Natural killer cell (primary cell): ENCODE data around the gene LNPEP. TPM values are rescaled to one million over a fixed set of nuclear protein-coding genes. Genes with fewer than 3 reads are reported as not detected.

ENCODE experiments used
- ATAC-seq, 3 donors: fragments of 150-1000 bp in 2 of 3; fragments of 200-7000 bp in 1 of 3; cut with Tn5 transposase; 1 replicate in 1 of 3; 2 replicates in 2 of 3; pipeline ENCODE4 v1.10.0; 2021; ENCODE audit warnings: mild to moderate bottlenecking in 2 of 3, moderate library complexity in 2 of 3
- DNase-seq, 2 donors: peaks; one replicate each; pipeline versions ENCODE4 v3.0.0 to v3.0.0-alpha.2; 2013 to 2021; ENCODE audit warnings: mixed read lengths in 1 of 2
- H3K27ac ChIP-seq: one replicate; pipeline ENCODE4 v1.5.1; 2013; ENCODE audit warnings: mild to moderate bottlenecking, low read length
- H3K27me3 ChIP-seq: one replicate; pipeline ENCODE4 v1.6.1; 2013; ENCODE audit warnings: low read length; ENCODE audit not compliant: control insufficient read depth, insufficient read depth
- H3K36me3 ChIP-seq: one replicate; pipeline ENCODE4 v1.6.1; 2013; ENCODE audit warnings: low read length; ENCODE audit not compliant: control insufficient read depth, insufficient read depth
- H3K4me1 ChIP-seq: one replicate; pipeline ENCODE4 v1.6.1; 2013; ENCODE audit warnings: low read length; ENCODE audit not compliant: control insufficient read depth, insufficient read depth
- H3K4me3 ChIP-seq: one replicate; pipeline ENCODE4 v1.5.1; 2013; ENCODE audit warnings: low read length
- H3K9me3 ChIP-seq: one replicate; pipeline ENCODE4 v1.6.1; 2013; ENCODE audit warnings: low read length; ENCODE audit not compliant: control insufficient read depth, insufficient read depth
- H3K27ac Mint-ChIP-seq, 2 donors: one replicate each; pipeline ENCODE4 v1.8.0; 2022; ENCODE audit warnings: mild to moderate bottlenecking in 2 of 2, mixed read lengths in 2 of 2, moderate library complexity in 1 of 2
- H3K27me3 Mint-ChIP-seq, 2 donors: one replicate each; pipeline ENCODE4 v1.8.0; 2022; ENCODE audit warnings: low read depth in 2 of 2, mixed read lengths in 2 of 2
- H3K36me3 Mint-ChIP-seq: one replicate; pipeline ENCODE4 v1.8.0; 2022; ENCODE audit warnings: mixed read lengths
- H3K4me1 Mint-ChIP-seq, 2 donors: one replicate each; pipeline ENCODE4 v1.8.0; 2022; ENCODE audit warnings: mixed read lengths in 2 of 2
- H3K4me3 Mint-ChIP-seq: one replicate; pipeline ENCODE4 v1.8.0; 2022; ENCODE audit warnings: mild to moderate bottlenecking, moderate library complexity, mixed read lengths
- H3K9me3 Mint-ChIP-seq, 2 donors: one replicate each; pipeline ENCODE4 v1.8.0; 2022; ENCODE audit warnings: mixed read lengths in 2 of 2
- CTCF ChIP-seq: fragments of 200-600 bp; IDR thresholded peaks from one replicate; pipeline ENCODE4 v1.8.0; 2022; ENCODE audit warnings: antibody characterized with exemption
- WGBS: methylation state at CpG from one replicate; pipeline ENCODE4 v1.1.7; 2013; ENCODE audit warnings: missing lambda C conversion rate; ENCODE audit not compliant: insufficient coverage; 5-methylcytosine and 5-hydroxymethylcytosine counted together
- intact Hi-C: fragments of 100-400 bp; cut with micrococcal nuclease; formaldehyde crosslinking; loops from one replicate; pipeline ENCODE4 v1.14.2; 2022
- total RNA-seq, 4 donors: library from RNA; stranded (reverse); fragments of 120-200 nt in 1 of 4; gene quantifications; one replicate each; pipeline versions ENCODE4 v1.2.3 to v1.2.4, GENCODE V29; 2013 to 2022

The LNPEP gene
- total RNA-seq, 3 donors from 2014 or later (not counting 1 experiment from before 2014, with no cell fraction given) = 126 to 162 (median 135) TPM

DNA sequence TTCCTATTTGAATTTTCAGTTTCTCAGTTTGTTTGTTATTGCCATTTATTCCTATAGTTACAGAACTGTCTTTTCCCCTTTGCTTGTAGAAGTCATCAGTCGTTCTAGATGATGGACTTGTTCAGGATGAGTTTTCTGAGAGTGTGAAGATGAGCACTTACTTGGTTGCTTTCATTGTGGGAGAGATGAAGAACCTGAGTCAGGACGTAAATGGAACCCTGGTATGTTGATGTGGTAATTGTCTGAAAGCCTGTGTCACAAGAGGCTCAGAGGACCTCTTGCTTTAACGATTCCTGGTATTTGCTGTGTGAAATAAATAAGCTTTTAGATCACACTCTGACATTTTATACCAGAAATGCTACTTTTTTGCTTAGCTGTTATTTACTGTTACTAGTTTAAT is 50.6 kb downstream of the LNPEP start:
- Mint-ChIP-seq H3K4me3 (no peak overlapping the region), H3K27me3 (no peaks in the 10 kb centered on the region), H3K4me1 (peaks cover 63 to 66% of the 10 kb centered on the region in 2 donors), H3K27ac (peak overlapping the region; percentile 2 to 37), H3K9me3 (no peaks in the 10 kb centered on the region), H3K36me3 (peaks cover 6% of the 10 kb centered on the region)
- WGBS = 79% methylated on average over 2 of the region's 3 CpGs
- ATAC-seq (no peak), DNase-seq (no peak)
- H3K27me3 ChIP-seq = no peaks in the 10 kb centered on the region
- H3K36me3 ChIP-seq = peaks cover 57% of the 10 kb centered on the region
- no peak overlapping the region for H3K4me3 ChIP-seq
- TF ChIP-seq CTCF = no peak
- H3K27ac ChIP-seq = no peak overlapping the region
- H3K9me3 ChIP-seq = no peaks in the 10 kb centered on the region
- H3K4me1 ChIP-seq = peaks cover 10% of the 10 kb centered on the region
- intact Hi-C loops = loop anchor here (10.0 kb wide), 1 partner anchor 178 kb away; no protein-coding TSS in a partner anchor

- no peak overlapping the region for H3K4me3 Mint-ChIP-seq
- 83% methylated on average over 3 of the region's 4 CpGs for WGBS
- intact Hi-C loops = no loop called here
Observed at GRCh38 chr5:96990102-96990501, 54.2 kb downstream of the LNPEP start.

GRCh38 chr5:96991708-96992107 is 55.8 kb downstream of the LNPEP start:
- peaks cover 26 to 42% of the 10 kb centered on the region in 2 donors for H3K4me1 Mint-ChIP-seq
- no peaks in the 10 kb centered on the region for H3K27me3 ChIP-seq
- no peaks in the 10 kb centered on the region for H3K9me3 ChIP-seq
- H3K27me3 Mint-ChIP-seq = no peaks in the 10 kb centered on the region
- peak overlapping the region; percentile 13 to 75 for H3K27ac Mint-ChIP-seq
- no peak overlapping the region for H3K4me3 Mint-ChIP-seq
- no peak overlapping the region for H3K27ac ChIP-seq
- H3K36me3 ChIP-seq = peaks cover 79% of the 10 kb centered on the region
- ATAC-seq (no peak), DNase-seq (no peak)
- no peak overlapping the region for H3K4me3 ChIP-seq
- peaks cover 3% of the 10 kb centered on the region for H3K4me1 ChIP-seq
- no peak for TF ChIP-seq CTCF
- H3K36me3 Mint-ChIP-seq = peaks cover 10% of the 10 kb centered on the region
- intact Hi-C loops = no loop called here
- no peaks in the 10 kb centered on the region for H3K9me3 Mint-ChIP-seq

More at GRCh38 chr5:96990102-96990501, 54.2 kb downstream of the LNPEP start:
- no peak for DNase-seq
- Histone ChIP-seq H3K9me3 (no peaks in the 10 kb centered on the region), H3K4me3 (no peak overlapping the region), H3K4me1 (no peaks in the 10 kb centered on the region), H3K27me3 (no peaks in the 10 kb centered on the region), H3K27ac (no peak overlapping the region), H3K36me3 (peaks cover 77% of the 10 kb centered on the region)
- peaks cover 32 to 49% of the 10 kb centered on the region in 2 donors for H3K4me1 Mint-ChIP-seq
- H3K9me3 Mint-ChIP-seq = no peaks in the 10 kb centered on the region
- H3K27ac Mint-ChIP-seq = peak overlapping the region; percentile 7 to 58
- no peak for TF ChIP-seq CTCF
- H3K27me3 Mint-ChIP-seq = no peaks in the 10 kb centered on the region
- no peak for ATAC-seq
- H3K36me3 Mint-ChIP-seq = peaks cover 10% of the 10 kb centered on the region

- Mint-ChIP-seq H3K27ac (peak overlapping the region; percentile 75 to 87), H3K36me3 (peaks cover 16% of the 10 kb centered on the region), H3K27me3 (no peaks in the 10 kb centered on the region), H3K4me3 (no peak overlapping the region), H3K9me3 (no peaks in the 10 kb centered on the region), H3K4me1 (peaks cover 32 to 42% of the 10 kb centered on the region in 2 donors)
- no peak for TF ChIP-seq CTCF
- intact Hi-C loops = no loop called here
- Histone ChIP-seq H3K9me3 (no peaks in the 10 kb centered on the region), H3K4me3 (no peak overlapping the region), H3K36me3 (peaks cover 80% of the 10 kb centered on the region), H3K27me3 (no peaks in the 10 kb centered on the region), H3K4me1 (peaks cover 3% of the 10 kb centered on the region), H3K27ac (no peak overlapping the region)
- ATAC-seq (no peak), DNase-seq (no peak)
- WGBS = 94% methylated on average over 2 of the region's 2 CpGs
Observed at GRCh38 chr5:96993760-96994159, 57.9 kb downstream of the LNPEP start.
